Activated CD8-positive, alpha-beta T cell treated with anti-CD3 and anti-CD28 coated beads for 36 hours (primary cell): ENCODE data around the gene HERC5. TPM values are rescaled to one million over a fixed set of nuclear protein-coding genes. Genes with fewer than 3 reads are reported as not detected.
A peak's percentile ranks its signal among the peaks of the same experiment; 100 is the strongest.

Experiments
- ATAC-seq: fragments of 200-7000 bp; cut with Tn5 transposase; one replicate; pipeline ENCODE4 v1.10.0; 2021; ENCODE audit warnings: mild to moderate bottlenecking, moderate library complexity
- CTCF ChIA-PET: fragments of 350-600 bp; sonication (Branson Sonifier 250); formaldehyde crosslinking; loops from one replicate; lab custom pipeline; 2021; ENCODE audit warnings: antibody characterized with exemption; lab: Charles Lee
- POLR2A ChIA-PET: fragments of 350-600 bp; sonication (Branson Sonifier 250); formaldehyde crosslinking; loops from one replicate; lab custom pipeline; 2021; ENCODE audit warnings: antibody characterized with exemption; lab: Charles Lee
- DNase-seq: peaks from one replicate; pipeline ENCODE4 v3.0.0-alpha.2; 2020
- H3K27ac Mint-ChIP-seq: one replicate; pipeline ENCODE4 v1.8.0; 2021; ENCODE audit warnings: mild to moderate bottlenecking, mixed read lengths
- H3K27me3 Mint-ChIP-seq: one replicate; pipeline ENCODE4 v1.8.0; 2021; ENCODE audit warnings: mixed read lengths
- H3K36me3 Mint-ChIP-seq: one replicate; pipeline ENCODE4 v1.8.0; 2021; ENCODE audit warnings: low read depth, mixed read lengths
- H3K4me1 Mint-ChIP-seq: one replicate; pipeline ENCODE4 v1.8.0; 2021; ENCODE audit warnings: low read depth, mixed read lengths
- H3K4me3 Mint-ChIP-seq: one replicate; pipeline ENCODE4 v1.8.0; 2021; ENCODE audit warnings: mild to moderate bottlenecking, moderate library complexity, mixed read lengths
- H3K9me3 Mint-ChIP-seq: one replicate; pipeline ENCODE4 v1.8.0; 2021; ENCODE audit warnings: mixed read lengths
- intact Hi-C: fragments of 100-400 bp; cut with micrococcal nuclease; formaldehyde crosslinking; loops from one replicate; pipeline ENCODE4 v1.10.0; 2022
- total RNA-seq, 2 experiments: library from RNA; stranded (reverse); gene quantifications; one replicate each; pipeline ENCODE4 v1.2.3, GENCODE V29; 2021
- TF ChIP-seq, protein P1 (sequence below): fragments of 200-600 bp; IDR thresholded peaks from one replicate; pipeline ENCODE4 v1.8.0; 2022; ENCODE audit warnings: antibody characterized with exemption, mild to moderate bottlenecking

The HERC5 gene
- total RNA-seq, 2 experiments from 2014 or later, result 10.2 to 10.5 TPM

DNA sequence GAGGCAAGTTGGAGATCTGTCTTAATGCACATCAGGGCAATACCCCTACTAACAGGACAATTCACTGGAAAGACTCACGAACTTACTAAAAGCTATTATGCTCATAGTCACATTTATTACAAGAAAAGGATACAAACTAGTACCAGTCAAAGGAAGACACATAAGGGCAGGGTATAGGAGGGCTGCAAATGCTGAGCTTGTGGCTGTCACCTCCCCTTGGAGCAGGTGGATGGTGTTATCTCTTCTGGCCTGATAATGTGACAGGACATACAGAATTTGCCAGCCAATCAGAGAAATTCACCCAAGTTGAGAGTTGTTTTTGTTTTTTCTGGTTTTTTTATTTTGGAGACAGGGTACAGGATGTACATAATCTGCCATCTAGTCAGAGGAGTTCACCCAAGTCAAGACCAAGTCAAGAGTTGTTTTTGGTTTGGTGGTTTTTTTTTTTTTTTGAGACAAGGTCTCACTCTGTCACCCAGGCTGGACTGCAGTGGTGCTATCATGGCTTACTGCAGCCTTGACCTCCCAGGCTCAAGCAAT lies 8.8 kb downstream of the HERC5 start:
- no peak overlapping the region for H3K27ac Mint-ChIP-seq
- H3K9me3 Mint-ChIP-seq, result no peaks in the 10 kb centered on the region
- H3K4me3 Mint-ChIP-seq, result no peak overlapping the region
- DNase-seq, result no peak
- peak; percentile 13 for ATAC-seq
- POLR2A ChIA-PET, result no interaction called here
- TF ChIP-seq, protein P1, sequence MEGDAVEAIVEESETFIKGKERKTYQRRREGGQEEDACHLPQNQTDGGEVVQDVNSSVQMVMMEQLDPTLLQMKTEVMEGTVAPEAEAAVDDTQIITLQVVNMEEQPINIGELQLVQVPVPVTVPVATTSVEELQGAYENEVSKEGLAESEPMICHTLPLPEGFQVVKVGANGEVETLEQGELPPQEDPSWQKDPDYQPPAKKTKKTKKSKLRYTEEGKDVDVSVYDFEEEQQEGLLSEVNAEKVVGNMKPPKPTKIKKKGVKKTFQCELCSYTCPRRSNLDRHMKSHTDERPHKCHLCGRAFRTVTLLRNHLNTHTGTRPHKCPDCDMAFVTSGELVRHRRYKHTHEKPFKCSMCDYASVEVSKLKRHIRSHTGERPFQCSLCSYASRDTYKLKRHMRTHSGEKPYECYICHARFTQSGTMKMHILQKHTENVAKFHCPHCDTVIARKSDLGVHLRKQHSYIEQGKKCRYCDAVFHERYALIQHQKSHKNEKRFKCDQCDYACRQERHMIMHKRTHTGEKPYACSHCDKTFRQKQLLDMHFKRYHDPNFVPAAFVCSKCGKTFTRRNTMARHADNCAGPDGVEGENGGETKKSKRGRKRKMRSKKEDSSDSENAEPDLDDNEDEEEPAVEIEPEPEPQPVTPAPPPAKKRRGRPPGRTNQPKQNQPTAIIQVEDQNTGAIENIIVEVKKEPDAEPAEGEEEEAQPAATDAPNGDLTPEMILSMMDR, result no peak
- peaks cover 10% of the 10 kb centered on the region for H3K36me3 Mint-ChIP-seq
- H3K4me1 Mint-ChIP-seq, result peaks cover 12% of the 10 kb centered on the region
- H3K27me3 Mint-ChIP-seq, result no peaks in the 10 kb centered on the region
- CTCF ChIA-PET, result interaction anchor here (1.0 kb wide), 1 partner anchor 9 kb away, joined by 4 read pairs; the partner anchor contains the start of gene HERC5
- intact Hi-C loops, result no loop called here

DNA sequence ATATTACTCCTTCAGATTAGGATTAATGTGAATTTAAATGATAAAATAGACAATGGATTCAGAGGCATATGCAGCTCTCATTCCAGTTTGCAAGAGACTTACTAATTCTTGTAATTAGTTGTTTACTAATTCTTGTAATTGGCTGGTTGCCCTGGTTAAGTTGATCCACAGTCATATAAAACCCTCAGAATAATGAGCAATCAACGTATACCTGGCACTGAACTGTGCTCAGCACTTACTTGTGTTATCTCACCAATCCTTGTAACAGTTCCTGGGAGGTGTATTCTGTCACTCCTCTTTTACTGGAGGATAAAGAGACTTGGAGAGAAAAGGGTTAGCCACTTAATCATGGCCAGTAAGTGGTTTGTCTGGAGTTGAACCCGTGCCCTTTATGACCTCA lies 10.5 kb downstream of the HERC5 start:
- TF ChIP-seq, protein P1, result no peak
- intact Hi-C loops, result no loop called here

DNA sequence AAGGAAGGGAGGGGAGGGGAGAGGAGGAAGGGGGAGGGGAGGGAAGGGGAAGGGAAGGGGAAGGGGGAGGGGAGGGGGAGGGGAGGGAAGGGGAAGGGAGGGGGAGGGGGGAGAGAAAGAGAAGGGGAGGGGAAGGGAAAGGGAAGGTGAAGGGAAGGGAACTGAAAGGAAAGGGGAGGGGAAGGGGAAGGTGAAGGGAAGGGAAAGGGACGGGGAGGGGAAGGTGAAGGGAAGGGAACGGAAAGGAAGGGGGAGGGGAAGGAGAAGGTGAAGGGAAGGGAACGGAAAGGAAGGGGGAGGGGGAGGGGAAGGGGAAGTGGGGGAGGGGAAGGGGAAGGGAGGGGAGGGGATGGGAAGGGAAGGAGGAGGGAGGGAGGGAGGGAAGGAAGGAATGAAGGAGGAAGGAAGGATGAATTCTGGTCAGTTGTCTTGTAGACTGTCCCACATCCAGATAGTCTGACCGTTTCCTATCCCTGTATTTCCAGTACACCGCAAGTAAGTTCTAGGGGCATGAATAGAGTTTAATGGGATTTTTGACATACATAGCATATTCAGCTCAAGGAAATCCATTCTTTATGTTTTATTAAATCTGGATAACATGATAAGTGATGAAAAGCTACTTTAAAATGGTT lies 20.4 kb downstream of the HERC5 start:
- TF ChIP-seq, protein P1, result no peak
- intact Hi-C loops, result no loop called here
- POLR2A ChIA-PET, result no interaction called here
- CTCF ChIA-PET, result interaction anchor here (1.0 kb wide), 1 partner anchor 62 kb away, joined by 3 read pairs; no protein-coding TSS in a partner anchor
- DNase-seq (no peak), ATAC-seq (no peak)
- Mint-ChIP-seq H3K27ac (no peak overlapping the region), H3K4me1 (no peaks in the 10 kb centered on the region), H3K27me3 (no peaks in the 10 kb centered on the region), H3K4me3 (no peak overlapping the region), H3K9me3 (no peaks in the 10 kb centered on the region), H3K36me3 (peaks cover 5% of the 10 kb centered on the region)

More for the DNA sequence above, 10.5 kb downstream of the HERC5 start:
- DNase-seq (no peak), ATAC-seq (no peak)
- H3K36me3 Mint-ChIP-seq, result peaks cover 10% of the 10 kb centered on the region
- no peaks in the 10 kb centered on the region for H3K9me3 Mint-ChIP-seq
- ChIA-PET CTCF (interaction anchor here (1.3 kb wide), 1 partner anchor 48 kb away, joined by 3 read pairs; no protein-coding TSS in a partner anchor), POLR2A (no interaction called here)
- no peak overlapping the region for H3K27ac Mint-ChIP-seq
- H3K4me3 Mint-ChIP-seq, result no peak overlapping the region
- H3K27me3 Mint-ChIP-seq, result no peaks in the 10 kb centered on the region
- H3K4me1 Mint-ChIP-seq, result peaks cover 6% of the 10 kb centered on the region

DNA sequence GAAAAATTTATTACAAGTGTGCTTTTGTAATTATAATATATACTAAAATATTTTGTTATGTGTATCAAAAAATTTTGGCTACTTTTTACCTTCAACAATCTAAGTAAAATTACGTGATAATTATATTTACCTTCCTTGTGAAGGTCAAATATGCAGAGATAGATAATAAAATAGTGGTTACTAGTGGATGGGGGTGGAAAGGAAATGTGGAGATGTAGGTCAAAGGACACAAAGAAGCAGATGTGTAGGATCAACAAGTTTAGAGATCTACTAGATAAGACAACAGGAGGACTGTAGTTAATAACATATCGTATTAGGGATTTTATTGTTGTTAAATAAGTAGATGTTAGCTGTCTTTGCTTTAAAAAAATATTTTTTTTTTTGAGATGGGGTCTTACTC lies 21.3 kb downstream of the HERC5 start:
- CTCF ChIA-PET, result interaction anchor here (1.0 kb wide), 2 partner anchors 37 to 61 kb away, joined by 3 to 4 read pairs; no protein-coding TSS in a partner anchor
- Mint-ChIP-seq H3K4me1 (no peaks in the 10 kb centered on the region), H3K27me3 (no peaks in the 10 kb centered on the region), H3K36me3 (peaks cover 3% of the 10 kb centered on the region), H3K4me3 (no peak overlapping the region), H3K9me3 (no peaks in the 10 kb centered on the region), H3K27ac (no peak overlapping the region)
- no peak for DNase-seq
- intact Hi-C loops, result no loop called here
- TF ChIP-seq, protein P1, result no peak
- POLR2A ChIA-PET, result no interaction called here
- no peak for ATAC-seq

DNA sequence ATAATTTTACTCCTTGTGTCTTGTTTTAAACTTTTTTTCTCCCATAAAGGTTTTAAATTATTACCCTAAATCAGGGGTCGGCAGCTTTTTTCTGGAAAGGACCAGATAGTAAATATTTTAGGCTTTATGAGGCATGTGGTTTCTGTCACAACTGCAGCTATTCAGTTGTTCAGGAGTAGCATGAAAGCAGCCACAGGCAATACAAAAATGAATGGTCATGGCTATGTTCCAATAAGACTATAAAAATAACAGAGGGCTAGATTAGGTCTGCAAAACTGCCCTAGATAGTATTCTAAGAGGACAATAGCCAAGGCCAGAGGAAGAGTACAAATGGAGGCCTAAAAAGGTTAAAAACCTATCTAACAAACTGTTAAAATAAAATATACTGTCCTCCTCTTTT lies 24.6 kb downstream of the HERC5 start:
- POLR2A ChIA-PET, result interaction anchor here (0.6 kb wide), 1 partner anchor 472 kb away, joined by 3 read pairs; no protein-coding TSS in a partner anchor
- intact Hi-C loops, result no loop called here
- CTCF ChIA-PET, result interaction anchor here (1.3 kb wide), 2 partner anchors 34 to 43 kb away, joined by 3 to 4 read pairs; no protein-coding TSS in a partner anchor
- no peak for ATAC-seq
- no peaks in the 10 kb centered on the region for H3K36me3 Mint-ChIP-seq
- H3K9me3 Mint-ChIP-seq, result no peaks in the 10 kb centered on the region
- H3K4me3 Mint-ChIP-seq, result no peak overlapping the region
- H3K27ac Mint-ChIP-seq, result no peak overlapping the region
- no peak for DNase-seq
- H3K27me3 Mint-ChIP-seq, result no peaks in the 10 kb centered on the region
- TF ChIP-seq, protein P1, result no peak
- no peaks in the 10 kb centered on the region for H3K4me1 Mint-ChIP-seq
